Activated T-helper 2 cell treated with anti-CD3 and anti-CD28 coated beads, Interferon-gamma antibody, Interleukin-2, Interleukin-4, amounts not matched to agents 10 μg/mL and 5 μg/mL and 100 μg/mL, durations not matched to agents 14 hours and 24 hours and 36 hours (primary cell): ENCODE results near the gene DHX34. TPM values are rescaled to one million over a fixed set of nuclear protein-coding genes. Genes with fewer than 3 reads are reported as not detected.
"Not testable (repeated sequence)": the region's sequence is repeated elsewhere in the genome, so short reads cannot be mapped to it uniquely, and the experiment has no call there.

Experiments used
- DNase-seq: peaks from one replicate; pipeline ENCODE4 v3.0.0; 2021; ENCODE audit warnings: low spot score
- H3K27ac Mint-ChIP-seq: one replicate; pipeline ENCODE4 v1.8.0; 2021; ENCODE audit warnings: mixed read lengths
- H3K27me3 Mint-ChIP-seq: one replicate; pipeline ENCODE4 v1.8.0; 2021; ENCODE audit warnings: low read depth, mixed read lengths
- H3K36me3 Mint-ChIP-seq: one replicate; pipeline ENCODE4 v1.8.0; 2021; ENCODE audit warnings: low read depth, mixed read lengths
- H3K4me1 Mint-ChIP-seq: one replicate; pipeline ENCODE4 v1.8.0; 2021; ENCODE audit warnings: low read depth, mixed read lengths
- H3K4me3 Mint-ChIP-seq: one replicate; pipeline ENCODE4 v1.8.0; 2021; ENCODE audit warnings: low read depth, mild to moderate bottlenecking, moderate library complexity, mixed read lengths
- H3K9me3 Mint-ChIP-seq: one replicate; pipeline ENCODE4 v1.8.0; 2021; ENCODE audit warnings: mixed read lengths
- intact Hi-C: fragments of 100-400 bp; cut with micrococcal nuclease; formaldehyde crosslinking; loops from one replicate; pipeline ENCODE4 v1.15.1; 2023
- total RNA-seq: library from RNA; stranded (reverse); gene quantifications from 2 replicates; pipeline ENCODE4 v1.2.3, GENCODE V29; 2022

Gene DHX34
- total RNA-seq, 1 donor from 2014 or later: 23.2 TPM

- H3K36me3 Mint-ChIP-seq, H3K9me3 Mint-ChIP-seq, intact Hi-C loops, H3K27ac Mint-ChIP-seq, H3K4me3 Mint-ChIP-seq, DNase-seq, H3K4me1 Mint-ChIP-seq: not testable (repeated sequence)
- H3K27me3 Mint-ChIP-seq: peaks cover 29% of the 10 kb centered on the region
These were observed 62.6 kb downstream of the DHX34 start for GRCh38 chr19:47411696-47412095.

DNA sequence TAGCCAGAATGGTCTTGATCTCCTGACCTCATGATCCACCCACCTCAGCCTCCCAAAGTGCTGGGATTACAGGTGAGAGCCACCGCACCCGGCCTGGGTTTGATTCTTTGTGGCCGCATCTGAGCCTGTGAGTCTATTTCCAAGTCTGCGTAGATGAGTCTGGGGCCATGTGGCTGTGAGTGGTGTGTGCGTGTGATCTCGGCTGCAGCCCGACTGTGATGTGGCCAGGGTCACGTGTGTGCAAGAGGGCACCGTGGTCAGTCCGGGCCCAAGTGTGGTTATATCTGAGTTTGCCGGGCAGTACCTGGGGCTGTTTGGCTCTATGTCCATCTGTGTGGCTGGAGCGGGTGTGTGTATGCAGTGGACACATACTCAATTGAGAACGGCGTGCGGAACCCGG, 64.8 kb downstream of the DHX34 start:
- no peak overlapping the region for H3K4me3 Mint-ChIP-seq
- intact Hi-C loops: no loop called here
- no peaks in the 10 kb centered on the region for H3K36me3 Mint-ChIP-seq
- no peak overlapping the region for H3K27ac Mint-ChIP-seq
- H3K9me3 Mint-ChIP-seq: no peaks in the 10 kb centered on the region
- peaks cover 3% of the 10 kb centered on the region for H3K4me1 Mint-ChIP-seq
- peaks cover 44% of the 10 kb centered on the region for H3K27me3 Mint-ChIP-seq
- DNase-seq: no peak

DNA sequence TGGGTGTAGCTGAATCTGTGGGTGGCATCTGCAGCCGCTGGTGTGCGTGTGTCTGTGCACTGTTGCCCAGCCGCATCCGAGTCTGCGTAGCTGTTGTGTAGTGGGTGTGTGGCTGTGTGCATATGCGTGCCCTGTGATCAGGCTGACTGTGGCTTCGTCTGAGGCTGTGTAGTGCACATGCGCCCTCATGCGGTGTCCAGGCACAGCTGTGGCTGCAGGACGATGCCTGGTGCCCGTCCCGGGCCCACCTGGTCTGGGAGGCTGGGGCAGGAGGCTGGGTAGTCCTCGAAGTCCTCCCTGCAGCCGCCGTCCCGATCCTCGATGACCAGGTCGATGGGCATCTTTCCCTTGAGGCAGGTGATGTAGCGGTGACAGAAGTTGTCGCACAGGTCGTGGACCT, 65.4 kb downstream of the DHX34 start:
- Mint-ChIP-seq H3K4me3 (no peak overlapping the region), H3K27ac (no peak overlapping the region), H3K9me3 (no peaks in the 10 kb centered on the region), H3K27me3 (peaks cover 40% of the 10 kb centered on the region), H3K4me1 (peaks cover 3% of the 10 kb centered on the region), H3K36me3 (no peaks in the 10 kb centered on the region)
- no peak for DNase-seq
- intact Hi-C loops: no loop called here

DNA sequence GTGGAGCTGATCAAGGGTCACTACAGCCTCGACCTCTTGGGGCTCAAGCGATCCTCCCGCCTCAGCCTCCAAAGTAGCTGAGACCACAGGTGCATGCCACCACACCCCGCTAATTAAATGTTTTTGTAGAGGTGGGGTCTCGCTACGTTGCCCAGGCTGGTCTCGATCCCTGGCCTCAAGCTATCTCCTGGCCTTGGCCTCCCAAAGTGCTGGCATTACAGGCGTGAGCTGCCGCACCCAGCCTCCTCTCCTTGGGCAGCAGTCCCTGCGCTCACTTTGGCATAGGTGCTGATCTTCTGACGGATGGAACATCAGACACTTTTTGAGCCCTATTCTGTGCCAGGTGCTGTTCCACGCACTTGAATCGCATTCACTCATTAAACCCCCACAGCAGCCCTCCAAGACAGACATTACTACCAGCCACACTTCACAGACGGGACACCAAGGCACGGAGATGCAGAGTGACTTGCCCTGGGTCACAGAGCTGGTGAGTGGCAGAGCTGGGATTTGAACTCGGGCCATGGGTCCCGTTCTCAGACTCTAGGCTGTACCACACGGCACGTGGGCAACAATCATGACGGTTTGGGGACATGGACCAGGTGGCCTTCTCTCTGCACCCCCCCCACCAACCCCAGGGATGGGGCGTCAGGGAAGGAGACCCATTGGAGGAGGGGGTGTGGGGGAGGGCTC, 67.0 kb downstream of the DHX34 start:
- Mint-ChIP-seq H3K9me3 (no peaks in the 10 kb centered on the region), H3K27me3 (peaks cover 56% of the 10 kb centered on the region), H3K4me3 (no peak overlapping the region), H3K36me3 (no peaks in the 10 kb centered on the region), H3K27ac (no peak overlapping the region), H3K4me1 (peaks cover 3% of the 10 kb centered on the region)
- intact Hi-C loops: no loop called here
- DNase-seq: no peak

DNA sequence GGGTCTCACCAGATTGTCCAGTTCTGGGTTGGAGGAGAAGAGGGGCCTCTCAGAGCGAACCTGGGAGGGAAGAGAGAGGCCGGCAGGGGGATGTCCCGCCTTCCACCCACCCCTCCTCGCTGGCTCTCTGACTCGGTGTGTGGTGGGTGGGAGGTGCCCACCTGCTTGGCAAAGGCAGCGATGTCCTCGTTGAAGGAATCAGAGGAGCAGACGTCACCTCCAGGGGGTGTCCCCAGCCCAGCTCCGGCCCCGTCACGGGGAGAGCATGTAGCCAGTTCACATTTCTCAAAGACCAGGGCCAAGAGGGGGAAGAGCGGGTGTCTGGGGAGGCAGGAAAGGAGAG, 67.5 kb downstream of the DHX34 start:
- Mint-ChIP-seq H3K4me1 (peaks cover 3% of the 10 kb centered on the region), H3K4me3 (no peak overlapping the region), H3K9me3 (no peaks in the 10 kb centered on the region), H3K27me3 (peaks cover 61% of the 10 kb centered on the region), H3K27ac (no peak overlapping the region), H3K36me3 (no peaks in the 10 kb centered on the region)
- intact Hi-C loops: no loop called here
- DNase-seq: no peak

GRCh38 chr19:47417107-47417745, 68.1 kb downstream of the DHX34 start:
- H3K36me3 Mint-ChIP-seq: no peaks in the 10 kb centered on the region
- no peak overlapping the region for H3K4me3 Mint-ChIP-seq
- no peak overlapping the region for H3K27ac Mint-ChIP-seq
- intact Hi-C loops: no loop called here
- no peak for DNase-seq
- H3K9me3 Mint-ChIP-seq: no peaks in the 10 kb centered on the region
- H3K27me3 Mint-ChIP-seq: peaks cover 64% of the 10 kb centered on the region
- H3K4me1 Mint-ChIP-seq: peaks cover 4% of the 10 kb centered on the region

DNA sequence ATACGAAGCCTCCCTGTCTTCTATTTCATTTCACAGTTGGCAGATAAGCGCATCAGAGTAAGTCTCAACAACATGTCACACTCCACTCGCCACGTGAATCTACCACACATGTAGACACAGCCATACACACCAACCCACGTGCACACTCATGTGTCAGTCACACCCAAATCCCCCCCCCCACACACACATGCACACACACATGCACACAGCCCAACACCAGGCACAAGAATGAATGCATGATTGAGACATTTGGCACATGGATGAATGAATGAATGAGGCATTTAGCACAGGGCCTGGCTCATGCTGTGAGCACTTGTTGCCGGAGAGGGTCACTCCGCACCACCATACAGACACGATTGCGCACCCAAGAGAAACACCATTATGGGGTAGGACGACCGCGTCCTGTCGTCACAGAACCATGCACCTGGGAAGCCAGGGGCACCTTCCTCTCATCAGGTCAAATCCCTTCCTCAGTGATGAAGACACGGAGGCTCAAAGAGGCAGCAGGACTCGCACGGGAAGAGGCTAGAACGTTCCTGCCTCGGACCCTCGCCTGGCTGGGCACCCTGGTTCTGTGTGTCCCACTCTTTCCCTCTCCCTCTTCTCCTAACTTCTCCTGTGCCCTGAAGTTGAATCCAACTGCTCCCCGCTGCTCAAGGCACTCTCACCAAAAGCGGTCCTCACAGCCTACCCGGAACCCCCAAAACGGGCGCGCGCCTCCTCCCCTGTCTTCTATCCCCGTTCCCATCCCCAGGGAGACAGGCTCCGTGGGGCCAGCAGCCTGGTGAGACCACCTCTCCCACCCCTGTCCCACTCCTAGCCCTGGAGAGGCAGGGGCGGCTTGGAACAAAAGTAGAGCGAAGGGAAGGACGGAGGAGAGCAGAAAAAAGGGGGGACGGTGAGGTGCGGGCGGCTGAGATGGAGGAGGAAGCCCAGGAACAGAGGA, 68.9 kb downstream of the DHX34 start:
- no peaks in the 10 kb centered on the region for H3K36me3 Mint-ChIP-seq
- no peak overlapping the region for H3K27ac Mint-ChIP-seq
- H3K4me3 Mint-ChIP-seq: peak overlapping the region; percentile 54
- H3K9me3 Mint-ChIP-seq: no peaks in the 10 kb centered on the region
- H3K4me1 Mint-ChIP-seq: peaks cover 12% of the 10 kb centered on the region
- peaks cover 72% of the 10 kb centered on the region for H3K27me3 Mint-ChIP-seq
- intact Hi-C loops: no loop called here
- DNase-seq: no peak

DNA sequence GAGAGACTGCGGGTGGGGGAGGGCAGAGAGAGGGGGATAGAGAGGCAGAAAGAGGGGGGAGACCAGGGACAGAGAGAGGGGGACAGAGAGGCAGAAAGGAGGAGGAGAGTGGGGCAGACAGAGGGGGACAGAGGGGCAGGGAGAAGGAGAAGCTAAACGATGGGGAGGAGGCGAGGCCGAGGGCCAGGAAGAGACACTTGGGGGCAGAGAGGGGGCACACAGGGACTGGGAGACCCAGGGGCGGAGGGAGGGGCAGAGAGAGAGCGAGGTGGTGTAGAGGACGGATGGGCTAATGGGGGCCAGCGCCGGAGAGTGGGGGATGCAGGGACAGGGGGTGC, 69.5 kb downstream of the DHX34 start:
- peaks cover 12% of the 10 kb centered on the region for H3K4me1 Mint-ChIP-seq
- no peak for DNase-seq
- peak overlapping the region; percentile 54 for H3K4me3 Mint-ChIP-seq

GRCh38 chr19:47419030-47419783, 70.1 kb downstream of the DHX34 start, which contains the start of gene MEIS3:
TSS of gene MEIS3 (minus strand) at chr19:47419527. CDS start at chr19:47419081, 446 bp downstream.
- Mint-ChIP-seq H3K4me1 (peaks cover 12% of the 10 kb centered on the region), H3K4me3 (peak within 1 kb of the TSS; percentile 54), H3K36me3 (no peaks in the 10 kb centered on the region), H3K9me3 (no peaks in the 10 kb centered on the region), H3K27ac (no peak within 1 kb of the TSS), H3K27me3 (peaks cover 76% of the 10 kb centered on the region)
- intact Hi-C loops: no loop called here
- DNase-seq: no peak

More for the DNA sequence above, 69.5 kb downstream of the DHX34 start:
- H3K27me3 Mint-ChIP-seq: peaks cover 75% of the 10 kb centered on the region
- intact Hi-C loops: no loop called here
- no peaks in the 10 kb centered on the region for H3K9me3 Mint-ChIP-seq
- no peak overlapping the region for H3K27ac Mint-ChIP-seq
- H3K36me3 Mint-ChIP-seq: no peaks in the 10 kb centered on the region

DNA sequence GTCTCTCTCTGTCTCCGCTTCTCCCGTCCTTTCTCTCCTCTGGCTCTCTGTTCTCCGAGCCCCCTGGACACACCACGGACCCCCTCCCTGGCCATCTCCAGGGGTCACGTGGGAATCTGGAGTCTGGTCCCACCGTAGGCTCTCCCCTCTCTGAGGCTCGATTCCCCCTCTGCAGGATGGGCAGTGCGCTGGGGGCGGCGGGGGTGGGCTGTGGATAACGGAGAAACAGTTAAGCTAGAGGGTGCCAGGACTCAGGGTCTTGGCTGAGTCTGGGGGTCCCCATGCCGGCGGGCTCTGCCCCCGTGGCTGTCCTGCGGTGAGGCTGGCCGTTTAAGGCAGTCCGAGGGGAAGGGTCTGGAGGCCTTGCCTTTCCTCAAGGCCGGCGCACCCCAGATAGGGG, 70.7 kb downstream of the DHX34 start:
- Mint-ChIP-seq H3K9me3 (no peaks in the 10 kb centered on the region), H3K27ac (no peak overlapping the region), H3K27me3 (peaks cover 77% of the 10 kb centered on the region), H3K4me1 (peaks cover 12% of the 10 kb centered on the region), H3K4me3 (no peak overlapping the region), H3K36me3 (no peaks in the 10 kb centered on the region)
- intact Hi-C loops: loop anchor here (10.0 kb wide), 1 partner anchor 125 kb away; no protein-coding TSS in a partner anchor
- no peak for DNase-seq

DNA sequence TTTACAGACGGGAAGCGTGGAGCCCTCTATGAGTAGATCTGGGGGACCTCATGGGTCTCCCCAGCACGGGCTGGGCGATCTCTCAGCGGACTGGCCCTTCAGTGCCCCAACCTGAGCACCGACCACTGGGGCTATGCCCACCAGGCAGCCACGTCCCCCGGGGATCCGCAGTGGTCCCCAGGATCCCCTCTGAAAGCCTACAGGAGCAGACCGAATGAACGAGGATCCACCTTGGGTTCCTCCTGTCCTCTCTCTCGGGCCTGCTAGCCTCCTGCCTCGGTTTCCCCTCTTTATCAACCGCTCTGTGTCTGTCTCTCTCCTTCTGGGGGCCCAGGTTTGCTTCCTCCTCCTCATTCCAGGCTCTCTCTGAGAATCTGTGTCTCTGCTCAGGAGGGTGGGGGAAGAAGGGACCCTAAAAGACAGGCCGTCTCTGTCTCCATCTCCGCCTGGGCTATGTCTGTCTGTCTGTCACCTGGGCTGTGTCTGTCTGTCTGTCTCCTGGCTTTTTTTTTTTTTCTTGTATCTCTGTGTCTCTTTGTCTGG, 72.2 kb downstream of the DHX34 start:
- Mint-ChIP-seq H3K4me1 (peaks cover 12% of the 10 kb centered on the region), H3K27ac (no peak overlapping the region), H3K27me3 (peaks cover 71% of the 10 kb centered on the region), H3K9me3 (no peaks in the 10 kb centered on the region), H3K36me3 (no peaks in the 10 kb centered on the region), H3K4me3 (no peak overlapping the region)
- DNase-seq: no peak
- intact Hi-C loops: loop anchor here (10.0 kb wide), 1 partner anchor 127 kb away; no protein-coding TSS in a partner anchor

GRCh38 chr19:47421844-47422395, 72.8 kb downstream of the DHX34 start:
- intact Hi-C loops: loop anchor here (10.0 kb wide), 1 partner anchor 127 kb away; no protein-coding TSS in a partner anchor
- Mint-ChIP-seq H3K9me3 (no peaks in the 10 kb centered on the region), H3K27me3 (peaks cover 69% of the 10 kb centered on the region), H3K27ac (no peak overlapping the region), H3K4me1 (peaks cover 12% of the 10 kb centered on the region), H3K36me3 (no peaks in the 10 kb centered on the region), H3K4me3 (no peak overlapping the region)
- no peak for DNase-seq
